Subcutaneous adipose tissue (tissue), 4 donors: ENCODE measurements around the gene ZNF446. TPM values are rescaled to one million over a fixed set of nuclear protein-coding genes. Genes with fewer than 3 reads are reported as not detected.

Experiments used
- CTCF ChIP-seq: fragments of 450-650 bp; IDR thresholded peaks from one replicate; pipeline ENCODE4 v1.5.1; 2016; ENCODE audit warnings: low read depth, mild to moderate bottlenecking, control low read depth, antibody characterized with exemption, moderate library complexity
- total RNA-seq, 4 donors: library from RNA; depleted of rRNA; stranded (reverse); fragments of >200 nt; gene quantifications; one replicate each; pipeline ENCODE4 v1.1.0, GENCODE V29; 2016

Gene ZNF446
- total RNA-seq, 4 donors from 2014 or later: 9.0 to 16.4 (median 9.4) TPM

GRCh38 chr19:58476498-58477015, 405 bp downstream of the ZNF446 start:
- TF ChIP-seq CTCF: no peak

GRCh38 chr19:58477130-58477529, 978 bp downstream of the ZNF446 start:
- no peak for TF ChIP-seq CTCF

GRCh38 chr19:58477871-58478270, 1.7 kb downstream of the ZNF446 start:
- no peak for TF ChIP-seq CTCF

GRCh38 chr19:58479303-58479702, 3.2 kb downstream of the ZNF446 start:
- TF ChIP-seq CTCF: no peak

- no peak for TF ChIP-seq CTCF
These were observed 3.8 kb downstream of the ZNF446 start for GRCh38 chr19:58479736-58480480.

- no peak for TF ChIP-seq CTCF
These were observed 4.3 kb downstream of the ZNF446 start for GRCh38 chr19:58480481-58480830.

- no peak for TF ChIP-seq CTCF
These were observed 4.7 kb downstream of the ZNF446 start for GRCh38 chr19:58480831-58481230.
